Lung (tissue), 12 donors: ENCODE results near the gene PRKN. TPM values are rescaled to one million over a fixed set of nuclear protein-coding genes. Genes with fewer than 3 reads are reported as not detected.

Source experiments
- ATAC-seq: fragments of 200-7000 bp; cut with Tn5 transposase; one replicate; pipeline ENCODE4 v1.9.1; 2020; ENCODE audit warnings: moderate number of reproducible peaks; ENCODE audit not compliant: insufficient read depth, low FRiP score
- DNase-seq, 3 donors: peaks; one replicate each; pipeline ENCODE4 v3.0.0-alpha.2; 2013 to 2017
- H3K27ac ChIP-seq, 2 donors: one replicate each; pipeline ENCODE4 v1.5.1; 2013; ENCODE audit warnings: mild to moderate bottlenecking in 2 of 2, moderate library complexity in 2 of 2, control low read depth in 1 of 2, inconsistent platforms in 1 of 2, low read depth in 1 of 2, low read length in 1 of 2
- H3K27me3 ChIP-seq, 3 donors: one replicate each; pipeline ENCODE4 v1.5.1; 2013; ENCODE audit warnings: low read length in 2 of 3; ENCODE audit not compliant: control insufficient read depth in 3 of 3, insufficient read depth in 3 of 3
- H3K36me3 ChIP-seq, 4 donors: one replicate each; pipeline ENCODE4 v1.5.1; 2013; ENCODE audit warnings: low read length in 4 of 4, mild to moderate bottlenecking in 1 of 4, moderate library complexity in 1 of 4; ENCODE audit not compliant: control insufficient read depth in 4 of 4, insufficient read depth in 4 of 4
- H3K4me1 ChIP-seq, 5 donors: one replicate each; pipeline ENCODE4 v1.5.1; 2013; ENCODE audit warnings: low read length in 5 of 5, mild to moderate bottlenecking in 2 of 5, moderate library complexity in 1 of 5; ENCODE audit not compliant: control insufficient read depth in 5 of 5, insufficient read depth in 5 of 5
- H3K4me3 ChIP-seq: one replicate; pipeline ENCODE4 v1.5.1; 2013; ENCODE audit warnings: mild to moderate bottlenecking, control low read depth, moderate library complexity
- H3K9ac ChIP-seq, 2 donors: one replicate each; pipeline ENCODE4 v1.5.1; 2013; ENCODE audit warnings: low read length in 2 of 2, control low read depth in 1 of 2; ENCODE audit not compliant: insufficient read depth in 1 of 2
- H3K9me3 ChIP-seq, 4 donors: one replicate each; pipeline ENCODE4 v1.5.1; 2013; ENCODE audit warnings: low read length in 3 of 4, mild to moderate bottlenecking in 1 of 4, moderate library complexity in 1 of 4; ENCODE audit not compliant: control insufficient read depth in 4 of 4, insufficient read depth in 3 of 4
- CTCF ChIP-seq: IDR thresholded peaks from 2 replicates; pipeline ENCODE4 v1.5.1; 2012; ENCODE audit warnings: mild to moderate bottlenecking; ENCODE audit errors: control extremely low read depth, extremely low read depth
- WGBS, 2 donors: extraction: QIAGEN DNeasy Blood & Tissue Kit; methylation state at CpG; one replicate each; pipeline ENCODE4 v1.1.7; 2013; 5-methylcytosine and 5-hydroxymethylcytosine counted together
- polyA plus RNA-seq, 2 donors: library from polyadenylated mRNA; stranded (reverse); fragments of 200-250 nt; gene quantifications; one replicate each; pipeline ENCODE4 v1.2.1, GENCODE V29; 2013
- total RNA-seq, 2 donors: library from RNA; depleted of rRNA in 1 of 2; stranded (reverse); fragments of >200 nt in 1 of 2; gene quantifications; one replicate each; pipeline ENCODE4 v1.2.1, GENCODE V29; 2014 to 2021
- donor health status: control.
- donor health status: control.
- donor health status: Bipolar disorder and iron deficiency.
- donor health status: healthy.
- donor health status: DM: yes; HTN: yes; CAD: no.

Gene PRKN
- total and polyA plus RNA-seq, 4 donors: 0.27 to 11.2 (median 3.1) TPM

GRCh38 chr6:161727083-161727833 lies 1000.3 kb downstream of the PRKN start:
- Histone ChIP-seq H3K27me3 (no peaks in the 10 kb centered on the region), H3K27ac (no peak overlapping the region), H3K4me1 (no peaks in the 10 kb centered on the region), H3K4me3 (no peak overlapping the region), H3K9me3 (no peaks in the 10 kb centered on the region), H3K36me3 (no peaks in the 10 kb centered on the region), H3K9ac (no peak overlapping the region)
- ATAC-seq (no peak), DNase-seq (peak in 1 of 3 donors; percentile 25)
- no peak for TF ChIP-seq CTCF
- 69 to 70% methylated on average over 6 of the region's 6 CpGs for WGBS, 2 donors

- no peak for ATAC-seq
- WGBS, 2 donors: 77 to 83% methylated on average over 3 of the region's 3 CpGs
- TF ChIP-seq CTCF: no peak
- no peak overlapping the region for H3K9ac ChIP-seq
- H3K4me1 ChIP-seq: no peaks in the 10 kb centered on the region
- H3K36me3 ChIP-seq: no peaks in the 10 kb centered on the region
- no peaks in the 10 kb centered on the region for H3K9me3 ChIP-seq
- no peak for DNase-seq
- no peaks in the 10 kb centered on the region for H3K27me3 ChIP-seq
- H3K4me3 ChIP-seq: no peak overlapping the region
- no peak overlapping the region for H3K27ac ChIP-seq
Observed at GRCh38 chr6:161722394-161722793, 1005.2 kb downstream of the PRKN start.

- TF ChIP-seq CTCF: no peak
- Histone ChIP-seq H3K27ac (no peak overlapping the region), H3K36me3 (no peaks in the 10 kb centered on the region), H3K9me3 (no peaks in the 10 kb centered on the region), H3K4me1 (no peaks in the 10 kb centered on the region), H3K4me3 (no peak overlapping the region), H3K27me3 (no peaks in the 10 kb centered on the region), H3K9ac (no peak overlapping the region)
- no peak for ATAC-seq
- DNase-seq: no peak
- WGBS, 2 donors: 74 to 79% methylated on average over 8 of the region's 8 CpGs
Observed at GRCh38 chr6:161721511-161721910, 1006.1 kb downstream of the PRKN start.

DNA sequence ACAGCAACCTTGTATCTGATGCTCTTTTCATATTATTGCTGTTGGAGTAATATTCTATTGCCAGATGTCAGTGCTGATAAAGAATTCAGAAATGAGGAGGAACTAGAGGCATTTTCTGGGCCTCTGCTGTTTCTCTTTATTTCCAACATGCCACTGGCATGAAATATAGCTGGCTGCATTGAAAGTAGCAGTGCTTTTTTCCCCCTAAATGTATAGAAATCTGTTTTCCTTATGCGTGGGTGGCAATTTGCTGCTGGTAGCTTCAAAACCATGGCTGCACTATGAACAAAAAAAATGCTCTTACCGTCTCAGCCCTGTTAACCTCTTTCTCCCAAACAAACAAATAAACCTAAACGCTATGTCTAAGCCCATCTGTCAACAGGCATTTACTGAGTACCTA lies 1011.4 kb downstream of the PRKN start:
- no peak for TF ChIP-seq CTCF

More for the DNA sequence above, 1011.4 kb downstream of the PRKN start:
- Histone ChIP-seq H3K27ac (no peak overlapping the region), H3K36me3 (no peaks in the 10 kb centered on the region), H3K9me3 (peaks cover 0 to 3% (median 0%) of the 10 kb centered on the region in 4 donors), H3K4me3 (no peak overlapping the region), H3K27me3 (no peaks in the 10 kb centered on the region), H3K4me1 (no peaks in the 10 kb centered on the region), H3K9ac (no peak overlapping the region)
- WGBS, 2 donors: 62 to 71% methylated on average over 3 of the region's 3 CpGs
- DNase-seq (no peak), ATAC-seq (no peak)
